ENCODE results near the gene PAIP2B. TPM values are rescaled to one million over a fixed set of nuclear protein-coding genes. Genes with fewer than 3 reads are reported as not detected.

PAIP2B gene
- total RNA-seq, 1 experiment from 2014 or later, result 5.9 TPM

- Histone ChIP-seq H2AFZ (ENCODE audit: low read depth, low read length, poor library complexity, severe bottlenecking) (no peak overlapping the region), H3K27me3 (ENCODE audit: insufficient read depth, low read length) (no peaks in the 10 kb centered on the region), H3K4me1 (ENCODE audit: control insufficient read depth in 1 of 2, insufficient read depth in 2 of 2, low read length in 2 of 2) (peaks cover 3 to 20% of the 10 kb centered on the region in 2 experiments; a peak in 3 of 4 replicates), H3K9me3 (ENCODE audit: control insufficient read depth in 1 of 2, insufficient read depth in 1 of 2, low read depth in 1 of 2, low read length in 2 of 2) (no peaks in the 10 kb centered on the region), H3K4me2 (ENCODE audit: low read length) (no peak overlapping the region), H3K36me3 (ENCODE audit: control insufficient read depth in 1 of 2, insufficient read depth in 2 of 2, low read length in 2 of 2) (no peaks in the 10 kb centered on the region), H3K79me2 (ENCODE audit: insufficient read depth, low read length) (no peaks in the 10 kb centered on the region), H3K4me3 (replicated peaks in 1 of 2; ENCODE audit: low read depth in 1 of 2, low read length in 2 of 2) (no peak overlapping the region), H3K9ac (ENCODE audit: low read length) (no peak overlapping the region), H3K9me2 (ENCODE audit: insufficient read depth) (no peaks in the 10 kb centered on the region), H3K27ac (ENCODE audit: low read depth, low read length) (no peak overlapping the region), H4K20me1 (ENCODE audit: insufficient read depth) (no peaks in the 10 kb centered on the region)
- TF ChIP-seq CTCF (IDR thresholded peaks at IDR 0.05 in 2 of 3, conservative IDR thresholded peaks at IDR 0.05 in 1 of 3; ENCODE audit: borderline replicate concordance in 1 of 3, insufficient read depth in 1 of 3, low read depth in 2 of 3, low read length in 2 of 3) (peak; percentile 62 to 73 (median 67); a peak in 5 of 6 replicates), SRF (IDR thresholded peaks at IDR 0.05; ENCODE audit: low read depth) (no peak), RAD21 (IDR thresholded peaks at IDR 0.05; ENCODE audit: low read depth) (peak; percentile 85)
- ChIA-PET RAD21 (ENCODE audit: low non-redundant PET in 1 of 2, low total read pairs in 2 of 2, uncharacterized antibody in 2 of 2, unreplicated experiment in 2 of 2) (no interaction called here), CTCF (interaction anchor here (1.0 to 2.6 kb wide), 2 partner anchors 75 to 286 kb away, joined by 5 to 12 read pairs; no protein-coding TSS in a partner anchor), POLR2A (interaction anchor here (1.2 to 1.5 kb wide), 2 partner anchors 53 to 287 kb away, joined by 3 to 4 read pairs; no protein-coding TSS in a partner anchor)
- intact Hi-C loops (cut with micrococcal nuclease), result loop anchor here (1.0 to 10.0 kb wide), 2 partner anchors 111 to 286 kb away; partner anchors contain the start of gene ZNF638
- 0 out of 2 replicates have a peak, but pooled peaks have one; percentile 24 for ATAC-seq
- BruUV-seq (replicated peaks), result no TSS peak
- peak; percentile 47 for DNase-seq (ENCODE audit: low read depth, low spot score)
Measured at GRCh38 chr2:71223767-71224333, 3.1 kb downstream of the PAIP2B start.

- no peak overlapping the region for H3K4me2 ChIP-seq (ENCODE audit: low read length)
- peaks cover 0 to 11% of the 10 kb centered on the region in 2 experiments; a peak in 3 of 4 replicates for H3K4me1 ChIP-seq (ENCODE audit: control insufficient read depth in 1 of 2, insufficient read depth in 2 of 2, low read length in 2 of 2)
- no peak overlapping the region for H3K4me3 ChIP-seq (replicated peaks in 1 of 2; ENCODE audit: low read depth in 1 of 2, low read length in 2 of 2)
- BruUV-seq (replicated peaks), result no TSS peak
- ChIA-PET POLR2A (no interaction called here), CTCF (no interaction called here), RAD21 (ENCODE audit: low non-redundant PET in 1 of 2, low total read pairs in 2 of 2, uncharacterized antibody in 2 of 2, unreplicated experiment in 2 of 2) (no interaction called here)
- H3K9me3 ChIP-seq (ENCODE audit: control insufficient read depth in 1 of 2, insufficient read depth in 1 of 2, low read depth in 1 of 2, low read length in 2 of 2), result no peaks in the 10 kb centered on the region
- H3K79me2 ChIP-seq (ENCODE audit: insufficient read depth, low read length), result no peaks in the 10 kb centered on the region
- H3K27me3 ChIP-seq (ENCODE audit: insufficient read depth, low read length), result no peaks in the 10 kb centered on the region
- H3K27ac ChIP-seq (ENCODE audit: low read depth, low read length), result no peak overlapping the region
- ATAC-seq (no peak), DNase-seq (ENCODE audit: low read depth, low spot score) (no peak)
- TF ChIP-seq FOSL1 (IDR thresholded peaks at IDR 0.05; ENCODE audit: low read depth), result no peak
- no peak for TF ChIP-seq REST (IDR thresholded peaks at IDR 0.05; ENCODE audit: low read depth)
- TF ChIP-seq EGR1 (IDR thresholded peaks at IDR 0.05; ENCODE audit: low read depth), result no peak
- no peak for TF ChIP-seq CTCF (IDR thresholded peaks at IDR 0.05 in 2 of 3, conservative IDR thresholded peaks at IDR 0.05 in 1 of 3; ENCODE audit: borderline replicate concordance in 1 of 3, insufficient read depth in 1 of 3, low read depth in 2 of 3, low read length in 2 of 3)
- no peak for TF ChIP-seq POLR2AphosphoS5 (IDR thresholded peaks at IDR 0.05; ENCODE audit: low read depth, low read length)
- no peak for TF ChIP-seq SRF (IDR thresholded peaks at IDR 0.05; ENCODE audit: low read depth)
- TF ChIP-seq RAD21 (IDR thresholded peaks at IDR 0.05; ENCODE audit: low read depth), result no peak
- TF ChIP-seq JUND (IDR thresholded peaks at IDR 0.05), result no peak
- no peak for TF ChIP-seq SIN3A (IDR thresholded peaks at IDR 0.05; ENCODE audit: low read depth)
- no peak for TF ChIP-seq ATF3 (IDR thresholded peaks at IDR 0.05)
- intact Hi-C loops (cut with micrococcal nuclease), result loop anchor here (10.0 kb wide), 1 partner anchor 114 kb away; the partner anchor contains the start of gene ZNF638
- H2AFZ ChIP-seq (ENCODE audit: low read depth, low read length, poor library complexity, severe bottlenecking), result no peak overlapping the region
- H4K20me1 ChIP-seq (ENCODE audit: insufficient read depth), result no peaks in the 10 kb centered on the region
- H3K36me3 ChIP-seq (ENCODE audit: control insufficient read depth in 1 of 2, insufficient read depth in 2 of 2, low read length in 2 of 2), result no peaks in the 10 kb centered on the region
- no peaks in the 10 kb centered on the region for H3K9me2 ChIP-seq (ENCODE audit: insufficient read depth)
- H3K9ac ChIP-seq (ENCODE audit: low read length), result no peak overlapping the region
Measured at GRCh38 chr2:71220743-71221142, 6.2 kb downstream of the PAIP2B start.
